T-cell (primary cell): ENCODE data around the gene RPS6KA2. TPM values are rescaled to one million over a fixed set of nuclear protein-coding genes. Genes with fewer than 3 reads are reported as not detected.
A peak's percentile ranks its signal among the peaks of the same experiment; 100 is the strongest.

Source experiments
- ATAC-seq, 4 experiments: fragments of 200-7000 bp in 3 of 4; fragments of 150-1000 bp in 1 of 4; cut with Tn5 transposase; replicated peaks in 1 of 4; 1 replicate in 3 of 4; 2 replicates in 1 of 4; pipeline ENCODE4 v1.10.0; 2021; ENCODE audit warnings: moderate library complexity in 3 of 4, mild to moderate bottlenecking in 2 of 4, moderate number of reproducible peaks in 1 of 4
- CTCF ChIA-PET, 2 donors: fragments of 300-600 bp; sonication (Branson Sonifier 250); formaldehyde crosslinking; loops; one replicate each; lab custom pipeline; 2022; ENCODE audit warnings: antibody characterized with exemption in 2 of 2; lab: Charles Lee
- POLR2A ChIA-PET, 2 donors: fragments of 300-600 bp; sonication (Branson Sonifier 250); formaldehyde crosslinking; loops; one replicate each; lab custom pipeline; 2022; ENCODE audit warnings: antibody characterized with exemption in 2 of 2; lab: Charles Lee
- DNase-seq, 35 experiments: peaks; one replicate each; pipeline versions ENCODE4 v3.0.0 to v3.0.0-alpha.2; 2013 to 2023
- H3K27ac ChIP-seq: one replicate; pipeline ENCODE4 v1.5.1; 2013; ENCODE audit warnings: low read length
- H3K27me3 ChIP-seq, 2 experiments: replicated peaks in 1 of 2; 1 replicate in 1 of 2; 2 replicates in 1 of 2; pipeline versions ENCODE4 v1.6.1 to v1.7.0; 2013; ENCODE audit warnings: low read length in 1 of 2, mixed read lengths in 1 of 2; ENCODE audit not compliant: control insufficient read depth in 2 of 2, insufficient read depth in 2 of 2; ENCODE audit errors: extremely low read depth in 1 of 2
- H3K36me3 ChIP-seq, 2 donors: 1 replicate in 1 of 2; 2 replicates in 1 of 2; pipeline versions ENCODE4 v1.6.1 to v1.7.0; 2013; ENCODE audit warnings: low read length in 1 of 2; ENCODE audit not compliant: control insufficient read depth in 2 of 2, insufficient read depth in 1 of 2; ENCODE audit errors: extremely low read depth in 1 of 2
- H3K4me1 ChIP-seq, 2 experiments: 1 replicate in 1 of 2; 2 replicates in 1 of 2; pipeline versions ENCODE4 v1.6.1 to v1.7.0; 2013; ENCODE audit warnings: low read length in 2 of 2, mixed read lengths in 1 of 2; ENCODE audit not compliant: insufficient read depth in 2 of 2, control insufficient read depth in 1 of 2; ENCODE audit errors: extremely low read depth in 1 of 2
- H3K4me3 ChIP-seq, 2 donors: 1 replicate in 1 of 2; 2 replicates in 1 of 2; pipeline versions ENCODE4 v1.5.1 to v1.7.0; 2013; ENCODE audit warnings: mild to moderate bottlenecking in 2 of 2, low read length in 1 of 2, moderate library complexity in 1 of 2; ENCODE audit not compliant: control insufficient read depth in 1 of 2; ENCODE audit errors: extremely low read depth in 1 of 2
- H3K9me3 ChIP-seq: 2 replicates; pipeline ENCODE4 v1.7.0; 2013
- H3K27ac Mint-ChIP-seq, 2 donors: one replicate each; pipeline ENCODE4 v1.8.0; 2020 to 2021; ENCODE audit warnings: mild to moderate bottlenecking in 2 of 2, mixed read lengths in 2 of 2
- H3K27me3 Mint-ChIP-seq, 2 donors: one replicate each; pipeline ENCODE4 v1.8.0; 2021 to 2022; ENCODE audit warnings: mixed read lengths in 2 of 2
- H3K36me3 Mint-ChIP-seq: one replicate; pipeline ENCODE4 v1.8.0; 2021; ENCODE audit warnings: mixed read lengths
- H3K4me1 Mint-ChIP-seq, 3 donors: one replicate each; pipeline ENCODE4 v1.8.0; 2020 to 2022; ENCODE audit warnings: mixed read lengths in 3 of 3, mild to moderate bottlenecking in 1 of 3
- H3K4me3 Mint-ChIP-seq, 3 donors: one replicate each; pipeline ENCODE4 v1.8.0; 2020 to 2022; ENCODE audit warnings: mild to moderate bottlenecking in 3 of 3, mixed read lengths in 3 of 3, moderate library complexity in 3 of 3
- H3K9me3 Mint-ChIP-seq, 3 donors: one replicate each; pipeline ENCODE4 v1.8.0; 2020 to 2022; ENCODE audit warnings: mixed read lengths in 3 of 3
- WGBS: methylation state at CpG from one replicate; pipeline ENCODE4 v1.1.5; 2013; ENCODE audit warnings: missing lambda C conversion rate; ENCODE audit not compliant: insufficient coverage; 5-methylcytosine and 5-hydroxymethylcytosine counted together
- total RNA-seq, 35 experiments: library from RNA in 6 of 35; stranded (reverse) in 6 of 35; fragments of 120-200 nt in 1 of 35; gene quantifications; one replicate each; pipeline versions ENCODE4 v1.2.1 to v1.2.4 and lab custom pipeline; 2013 to 2026

Gene RPS6KA2
- total RNA-seq, 5 donors from 2014 or later (not counting 1 experiment from before 2014, with no cell fraction given), result 4.1 to 21.5 (median 12.4) TPM

- Histone ChIP-seq H3K36me3 (no peaks in the 10 kb centered on the region), H3K9me3 (no peaks in the 10 kb centered on the region), H3K4me3 (no peak overlapping the region), H3K4me1 (peaks cover 6 to 24% of the 10 kb centered on the region in 2 experiments), H3K27me3 (peaks cover 0 to 15% of the 10 kb centered on the region in 2 experiments), H3K27ac (no peak overlapping the region)
- H3K9me3 Mint-ChIP-seq, result no peaks in the 10 kb centered on the region
- H3K4me1 Mint-ChIP-seq, result peaks cover 25 to 30% (median 25%) of the 10 kb centered on the region in 3 donors
- POLR2A ChIA-PET, result no interaction called here
- no peak overlapping the region for H3K27ac Mint-ChIP-seq
- no peak overlapping the region for H3K4me3 Mint-ChIP-seq
- 86% methylated on average over 10 of the region's 15 CpGs for WGBS
- ATAC-seq, result no peak
- CTCF ChIA-PET, result interaction anchor here in 1 of 2 donors (1.1 kb wide), 1 partner anchor 57 kb away, joined by 7 read pairs; no protein-coding TSS in a partner anchor
- peaks cover 3% of the 10 kb centered on the region for H3K36me3 Mint-ChIP-seq
- DNase-seq, result no peak
- peaks cover 0 to 7% of the 10 kb centered on the region in 2 donors for H3K27me3 Mint-ChIP-seq
Measured at GRCh38 chr6:166437661-166438060, 189.4 kb downstream of the RPS6KA2 start.

GRCh38 chr6:166436195-166437139, 190.6 kb downstream of the RPS6KA2 start:
- no peak for DNase-seq
- H3K4me1 ChIP-seq, result peaks cover 6 to 24% of the 10 kb centered on the region in 2 experiments
- no peak overlapping the region for H3K4me3 ChIP-seq
- peaks cover 8% of the 10 kb centered on the region for H3K36me3 Mint-ChIP-seq
- WGBS, result 91% methylated on average over 16 of the region's 24 CpGs
- ATAC-seq, result no peak
- peak overlapping the region; percentile 45 to 87 for H3K27ac Mint-ChIP-seq
- no peak overlapping the region for H3K27ac ChIP-seq
- no peaks in the 10 kb centered on the region for H3K9me3 ChIP-seq
- H3K27me3 ChIP-seq, result peaks cover 0 to 9% of the 10 kb centered on the region in 2 experiments
- H3K4me1 Mint-ChIP-seq, result peaks cover 25 to 30% (median 25%) of the 10 kb centered on the region in 3 donors
- POLR2A ChIA-PET, result no interaction called here
- CTCF ChIA-PET, result interaction anchor here (0.7 to 1.3 kb wide), 3 partner anchors 20 to 104 kb away, joined by 3 to 5 read pairs (median 4); no protein-coding TSS in a partner anchor
- peak overlapping the region in 1 of 3 donors; percentile 52 for H3K4me3 Mint-ChIP-seq
- H3K9me3 Mint-ChIP-seq, result no peaks in the 10 kb centered on the region
- peaks cover 0 to 7% of the 10 kb centered on the region in 2 donors for H3K27me3 Mint-ChIP-seq
- no peaks in the 10 kb centered on the region for H3K36me3 ChIP-seq

- peaks cover 0 to 4% of the 10 kb centered on the region in 2 experiments for H3K27me3 ChIP-seq
- peaks cover 0 to 3% of the 10 kb centered on the region in 2 donors for H3K27me3 Mint-ChIP-seq
- no peaks in the 10 kb centered on the region for H3K9me3 Mint-ChIP-seq
- H3K4me1 ChIP-seq, result peaks cover 6 to 24% of the 10 kb centered on the region in 2 experiments
- peaks cover 12% of the 10 kb centered on the region for H3K36me3 Mint-ChIP-seq
- peaks cover 25 to 30% (median 25%) of the 10 kb centered on the region in 3 donors for H3K4me1 Mint-ChIP-seq
- no peaks in the 10 kb centered on the region for H3K36me3 ChIP-seq
- no peaks in the 10 kb centered on the region for H3K9me3 ChIP-seq
- peak; percentile 80 to 92 (median 88) for ATAC-seq
- H3K27ac ChIP-seq, result no peak overlapping the region
- peak overlapping the region; percentile 45 to 87 for H3K27ac Mint-ChIP-seq
- peak overlapping the region in 1 of 3 donors; percentile 52 for H3K4me3 Mint-ChIP-seq
- no peak overlapping the region for H3K4me3 ChIP-seq
- ChIA-PET POLR2A (interaction anchor here in 1 of 2 donors (0.7 kb wide), 1 partner anchor 24 kb away, joined by 3 read pairs; no protein-coding TSS in a partner anchor), CTCF (interaction anchor here (0.6 to 1.5 kb wide), 9 partner anchors 17 to 658 kb away, joined by 3 to 5 read pairs (median 4); no protein-coding TSS in a partner anchor)
- DNase-seq, result peak; percentile 24 to 72 (median 50)
- 11% methylated on average over 4 of the region's 10 CpGs for WGBS
Measured at GRCh38 chr6:166435574-166435973, 191.5 kb downstream of the RPS6KA2 start.

DNA sequence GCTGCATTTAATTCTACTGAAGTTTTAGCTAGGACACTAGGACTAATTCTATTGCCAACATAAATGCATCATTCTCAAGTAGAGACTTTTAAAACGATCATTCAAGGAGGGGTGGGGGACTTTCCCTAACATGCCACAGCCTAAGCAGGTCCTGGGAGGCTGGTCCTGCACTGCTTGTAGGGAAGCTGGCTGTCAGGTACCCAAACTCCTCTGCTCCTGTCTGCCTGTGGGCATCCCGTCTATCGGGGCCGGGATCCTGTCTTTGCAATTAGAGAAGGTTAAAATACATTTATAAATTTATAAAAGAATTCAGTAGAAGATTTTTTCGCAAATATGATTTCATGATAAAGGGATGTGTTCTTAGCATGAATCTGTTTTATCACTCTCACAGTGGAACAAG, 192.7 kb downstream of the RPS6KA2 start:
- DNase-seq (no peak), ATAC-seq (no peak)
- Histone ChIP-seq H3K36me3 (no peaks in the 10 kb centered on the region), H3K27me3 (peaks cover 0 to under 1% of the 10 kb centered on the region in 2 experiments), H3K4me1 (peaks cover 4 to 16% of the 10 kb centered on the region in 2 experiments), H3K4me3 (no peak overlapping the region), H3K9me3 (no peaks in the 10 kb centered on the region), H3K27ac (no peak overlapping the region)
- ChIA-PET CTCF (interaction anchor here in 1 of 2 donors (1.5 kb wide), 1 partner anchor 34 kb away, joined by 4 read pairs; no protein-coding TSS in a partner anchor), POLR2A (no interaction called here)
- H3K4me1 Mint-ChIP-seq, result peaks cover 14 to 22% (median 16%) of the 10 kb centered on the region in 3 donors
- no peaks in the 10 kb centered on the region for H3K9me3 Mint-ChIP-seq
- peak overlapping the region in 1 of 2 donors; percentile 36 for H3K27ac Mint-ChIP-seq
- peaks cover 15% of the 10 kb centered on the region for H3K36me3 Mint-ChIP-seq
- WGBS, result no CpG with 5 or more reads among the region's 5 CpGs
- H3K27me3 Mint-ChIP-seq, result no peaks in the 10 kb centered on the region
- H3K4me3 Mint-ChIP-seq, result no peak overlapping the region

DNA sequence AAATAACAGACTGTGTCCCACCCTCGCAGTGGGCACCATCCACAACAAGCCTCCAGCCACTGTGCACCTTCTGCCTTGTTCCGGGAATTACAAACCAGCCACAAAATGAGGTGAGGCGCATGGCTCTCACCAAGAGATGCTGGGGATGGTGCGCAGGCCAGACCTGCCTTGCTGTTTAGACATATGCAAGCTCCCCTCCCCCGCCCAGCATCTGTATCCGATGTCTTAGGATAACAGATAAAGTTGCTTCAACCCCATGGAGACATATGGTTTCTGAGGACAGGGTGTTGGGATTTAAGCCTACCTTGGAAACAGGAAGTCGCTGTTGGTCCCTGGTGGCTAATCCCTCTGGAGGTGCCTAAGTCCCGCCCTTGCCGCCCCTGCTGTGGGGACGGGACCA, 194.0 kb downstream of the RPS6KA2 start:
- peaks cover 19% of the 10 kb centered on the region for H3K36me3 Mint-ChIP-seq
- H3K4me1 Mint-ChIP-seq, result peaks cover 14 to 16% (median 15%) of the 10 kb centered on the region in 3 donors
- CTCF ChIA-PET, result no interaction called here
- ATAC-seq, result no peak
- WGBS, result 96% methylated on average over 10 of the region's 10 CpGs
- H3K36me3 ChIP-seq, result no peaks in the 10 kb centered on the region
- POLR2A ChIA-PET, result no interaction called here
- no peak overlapping the region for H3K27ac Mint-ChIP-seq
- no peak for DNase-seq
- H3K9me3 Mint-ChIP-seq, result no peaks in the 10 kb centered on the region
- no peak overlapping the region for H3K4me3 ChIP-seq
- H3K4me3 Mint-ChIP-seq, result no peak overlapping the region
- H3K4me1 ChIP-seq, result peaks cover 4 to 16% of the 10 kb centered on the region in 2 experiments
- H3K27ac ChIP-seq, result no peak overlapping the region
- no peaks in the 10 kb centered on the region for H3K27me3 Mint-ChIP-seq
- no peaks in the 10 kb centered on the region for H3K9me3 ChIP-seq
- H3K27me3 ChIP-seq, result no peaks in the 10 kb centered on the region

- Mint-ChIP-seq H3K27ac (no peak overlapping the region), H3K36me3 (peaks cover 18% of the 10 kb centered on the region), H3K4me1 (peaks cover 1 to 2% (median 2%) of the 10 kb centered on the region in 3 donors), H3K27me3 (no peaks in the 10 kb centered on the region), H3K9me3 (no peaks in the 10 kb centered on the region), H3K4me3 (no peak overlapping the region)
- DNase-seq, result no peak
- Histone ChIP-seq H3K4me3 (no peak overlapping the region), H3K4me1 (peaks cover 0 to 2% of the 10 kb centered on the region in 2 experiments), H3K36me3 (no peaks in the 10 kb centered on the region), H3K9me3 (no peaks in the 10 kb centered on the region), H3K27ac (no peak overlapping the region), H3K27me3 (no peaks in the 10 kb centered on the region)
- CTCF ChIA-PET, result interaction anchor here in 1 of 2 donors (0.5 kb wide), 2 partner anchors 96 to 158 kb away, joined by 3 to 4 read pairs; no protein-coding TSS in a partner anchor
- 92% methylated on average over 7 of the region's 17 CpGs for WGBS
- no peak for ATAC-seq
- POLR2A ChIA-PET, result no interaction called here
Measured at GRCh38 chr6:166430269-166430668, 196.8 kb downstream of the RPS6KA2 start.
